ENCODE measurements around the gene RPP40.

RPP40 gene, protein sequence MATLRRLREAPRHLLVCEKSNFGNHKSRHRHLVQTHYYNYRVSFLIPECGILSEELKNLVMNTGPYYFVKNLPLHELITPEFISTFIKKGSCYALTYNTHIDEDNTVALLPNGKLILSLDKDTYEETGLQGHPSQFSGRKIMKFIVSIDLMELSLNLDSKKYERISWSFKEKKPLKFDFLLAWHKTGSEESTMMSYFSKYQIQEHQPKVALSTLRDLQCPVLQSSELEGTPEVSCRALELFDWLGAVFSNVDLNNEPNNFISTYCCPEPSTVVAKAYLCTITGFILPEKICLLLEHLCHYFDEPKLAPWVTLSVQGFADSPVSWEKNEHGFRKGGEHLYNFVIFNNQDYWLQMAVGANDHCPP

DNA sequence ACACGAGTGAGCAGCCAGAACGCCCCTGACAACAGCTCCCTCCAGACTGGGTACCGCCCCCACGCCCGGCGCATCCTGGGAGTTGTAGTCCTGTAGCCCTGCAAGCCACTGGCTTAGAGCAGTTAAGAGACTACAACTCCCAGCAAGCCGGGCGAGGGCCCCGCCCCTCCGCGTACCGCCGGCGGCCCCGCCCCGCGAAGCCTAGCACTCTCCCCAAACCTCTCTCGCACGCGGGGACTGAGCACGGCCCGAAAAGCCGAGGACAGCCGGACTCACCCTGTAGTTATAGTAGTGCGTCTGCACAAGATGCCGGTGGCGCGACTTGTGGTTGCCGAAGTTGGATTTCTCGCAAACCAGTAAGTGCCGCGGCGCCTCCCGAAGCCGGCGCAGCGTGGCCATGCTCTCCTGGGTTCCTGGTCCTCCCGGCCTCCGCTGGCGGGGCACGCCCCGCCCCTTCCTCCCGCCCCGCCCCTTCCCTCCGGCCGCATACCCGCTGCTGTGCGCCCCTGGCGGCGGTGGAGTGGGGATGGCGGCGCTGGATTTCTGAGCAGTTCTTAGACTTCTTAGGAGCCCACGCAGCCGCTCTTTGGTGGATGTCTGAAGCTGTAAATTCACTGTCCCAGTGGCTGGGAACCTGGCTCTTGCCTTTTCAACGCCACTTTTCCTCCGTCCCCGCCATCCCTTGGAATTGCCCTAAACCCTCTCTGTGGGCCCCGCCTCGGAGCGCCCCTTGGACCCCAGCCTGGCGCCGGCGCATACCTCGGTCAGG is at the start of gene RPP40:
Gene RPP40, minus strand, starts transcription at position 434 of the 769 bp plus-strand sequence. Its CDS starts 35 bp downstream, at position 399.
- Histone ChIP-seq H3K4me3 (ENCODE audit: low read length) (peak within 1 kb of the TSS; percentile 84), H3K9me3 (ENCODE audit: control insufficient read depth, low read length) (no peaks in the 10 kb centered on the region), H3K27me3 (ENCODE audit: control insufficient read depth, insufficient read depth, low read length) (no peaks in the 10 kb centered on the region), H3K36me3 (ENCODE audit: control insufficient read depth, insufficient read depth, low read length) (no peaks in the 10 kb centered on the region), H3K9ac (ENCODE audit: low read length) (peak within 1 kb of the TSS; percentile 86), H3K4me1 (ENCODE audit: control insufficient read depth, insufficient read depth, low read length) (peaks cover 5% of the 10 kb centered on the region)

DNA sequence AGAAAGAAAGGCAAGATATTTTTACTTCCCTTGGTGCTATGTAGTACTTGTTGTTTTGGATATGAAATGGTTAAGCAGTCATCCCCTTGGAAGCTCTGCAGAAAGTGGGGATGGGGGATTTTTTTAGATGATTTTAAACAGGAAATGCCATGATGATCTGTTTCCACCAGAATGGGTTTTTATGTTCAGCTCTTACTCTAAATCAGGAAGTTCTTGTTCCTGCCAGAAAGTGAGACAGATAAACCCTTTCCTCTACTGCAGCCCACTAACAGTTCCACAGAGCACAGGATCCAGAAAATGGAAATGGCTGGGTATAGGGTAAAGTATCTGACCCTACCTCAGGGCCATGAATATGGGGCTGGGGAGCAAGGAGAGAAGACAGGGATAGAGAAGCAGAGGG is 49.2 kb upstream of the RPP40 start:
- Histone ChIP-seq H3K36me3 (ENCODE audit: control insufficient read depth, insufficient read depth, low read length) (no peaks in the 10 kb centered on the region), H3K4me3 (ENCODE audit: low read length) (no peak overlapping the region), H3K4me1 (ENCODE audit: control insufficient read depth, insufficient read depth, low read length) (no peaks in the 10 kb centered on the region), H3K9ac (ENCODE audit: low read length) (no peak overlapping the region), H3K9me3 (ENCODE audit: control insufficient read depth, low read length) (no peaks in the 10 kb centered on the region), H3K27me3 (ENCODE audit: control insufficient read depth, insufficient read depth, low read length) (no peaks in the 10 kb centered on the region)

- no peaks in the 10 kb centered on the region for H3K9me3 ChIP-seq (ENCODE audit: control insufficient read depth, low read length)
- no peak overlapping the region for H3K9ac ChIP-seq (ENCODE audit: low read length)
- H3K4me3 ChIP-seq (ENCODE audit: low read length) = no peak overlapping the region
- H3K4me1 ChIP-seq (ENCODE audit: control insufficient read depth, insufficient read depth, low read length) = no peaks in the 10 kb centered on the region
- no peaks in the 10 kb centered on the region for H3K27me3 ChIP-seq (ENCODE audit: control insufficient read depth, insufficient read depth, low read length)
- no peaks in the 10 kb centered on the region for H3K36me3 ChIP-seq (ENCODE audit: control insufficient read depth, insufficient read depth, low read length)
Observed at GRCh38 chr6:5051394-5051793, 47.6 kb upstream of the RPP40 start.

- H3K36me3 ChIP-seq (ENCODE audit: control insufficient read depth, insufficient read depth, low read length) = no peaks in the 10 kb centered on the region
- H3K4me1 ChIP-seq (ENCODE audit: control insufficient read depth, insufficient read depth, low read length) = no peaks in the 10 kb centered on the region
- H3K9ac ChIP-seq (ENCODE audit: low read length) = no peak overlapping the region
- H3K9me3 ChIP-seq (ENCODE audit: control insufficient read depth, low read length) = no peaks in the 10 kb centered on the region
- no peaks in the 10 kb centered on the region for H3K27me3 ChIP-seq (ENCODE audit: control insufficient read depth, insufficient read depth, low read length)
- H3K4me3 ChIP-seq (ENCODE audit: low read length) = no peak overlapping the region
Observed at GRCh38 chr6:5050009-5050408, 46.2 kb upstream of the RPP40 start.

- H3K4me3 ChIP-seq (ENCODE audit: low read length) = no peak overlapping the region
- H3K9ac ChIP-seq (ENCODE audit: low read length) = no peak overlapping the region
Observed at GRCh38 chr6:5046430-5046829, 42.6 kb upstream of the RPP40 start.

GRCh38 chr6:5045416-5045815 is 41.6 kb upstream of the RPP40 start:
- Histone ChIP-seq H3K36me3 (ENCODE audit: control insufficient read depth, insufficient read depth, low read length) (no peaks in the 10 kb centered on the region), H3K4me1 (ENCODE audit: control insufficient read depth, insufficient read depth, low read length) (no peaks in the 10 kb centered on the region)

More at GRCh38 chr6:5046430-5046829, 42.6 kb upstream of the RPP40 start:
- H3K9me3 ChIP-seq (ENCODE audit: control insufficient read depth, low read length) = no peaks in the 10 kb centered on the region
- H3K36me3 ChIP-seq (ENCODE audit: control insufficient read depth, insufficient read depth, low read length) = no peaks in the 10 kb centered on the region
- H3K27me3 ChIP-seq (ENCODE audit: control insufficient read depth, insufficient read depth, low read length) = no peaks in the 10 kb centered on the region
- no peaks in the 10 kb centered on the region for H3K4me1 ChIP-seq (ENCODE audit: control insufficient read depth, insufficient read depth, low read length)

GRCh38 chr6:5044866-5045265 is 41.0 kb upstream of the RPP40 start:
- no peaks in the 10 kb centered on the region for H3K36me3 ChIP-seq (ENCODE audit: control insufficient read depth, insufficient read depth, low read length)
- H3K4me1 ChIP-seq (ENCODE audit: control insufficient read depth, insufficient read depth, low read length) = no peaks in the 10 kb centered on the region
- no peak overlapping the region for H3K9ac ChIP-seq (ENCODE audit: low read length)
- no peaks in the 10 kb centered on the region for H3K27me3 ChIP-seq (ENCODE audit: control insufficient read depth, insufficient read depth, low read length)
- H3K4me3 ChIP-seq (ENCODE audit: low read length) = no peak overlapping the region
- no peaks in the 10 kb centered on the region for H3K9me3 ChIP-seq (ENCODE audit: control insufficient read depth, low read length)

More at GRCh38 chr6:5045416-5045815, 41.6 kb upstream of the RPP40 start:
- Histone ChIP-seq H3K9ac (ENCODE audit: low read length) (no peak overlapping the region), H3K27me3 (ENCODE audit: control insufficient read depth, insufficient read depth, low read length) (no peaks in the 10 kb centered on the region), H3K4me3 (ENCODE audit: low read length) (no peak overlapping the region), H3K9me3 (ENCODE audit: control insufficient read depth, low read length) (no peaks in the 10 kb centered on the region)

DNA sequence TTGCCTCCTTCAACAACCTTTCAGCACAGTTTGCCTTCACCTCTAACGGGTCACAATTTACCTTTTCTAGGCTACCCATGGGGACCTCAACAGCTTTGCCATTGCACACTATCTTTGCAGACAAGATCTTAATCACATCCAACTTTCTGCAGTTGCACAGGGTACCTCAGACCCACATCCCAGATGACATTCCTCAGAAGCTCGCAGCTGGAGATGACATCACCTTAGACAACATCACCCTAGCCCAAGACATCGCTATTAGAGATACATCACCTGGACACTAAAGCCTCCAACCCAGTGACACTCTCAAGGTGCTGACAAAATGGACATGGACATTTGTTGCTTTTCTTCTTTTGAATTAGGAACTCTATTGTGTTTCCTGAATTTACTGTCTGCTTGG is 38.6 kb upstream of the RPP40 start:
- Histone ChIP-seq H3K9me3 (ENCODE audit: control insufficient read depth, low read length) (no peaks in the 10 kb centered on the region), H3K4me1 (ENCODE audit: control insufficient read depth, insufficient read depth, low read length) (no peaks in the 10 kb centered on the region), H3K27me3 (ENCODE audit: control insufficient read depth, insufficient read depth, low read length) (no peaks in the 10 kb centered on the region), H3K9ac (ENCODE audit: low read length) (no peak overlapping the region), H3K4me3 (ENCODE audit: low read length) (no peak overlapping the region), H3K36me3 (ENCODE audit: control insufficient read depth, insufficient read depth, low read length) (no peaks in the 10 kb centered on the region)

DNA sequence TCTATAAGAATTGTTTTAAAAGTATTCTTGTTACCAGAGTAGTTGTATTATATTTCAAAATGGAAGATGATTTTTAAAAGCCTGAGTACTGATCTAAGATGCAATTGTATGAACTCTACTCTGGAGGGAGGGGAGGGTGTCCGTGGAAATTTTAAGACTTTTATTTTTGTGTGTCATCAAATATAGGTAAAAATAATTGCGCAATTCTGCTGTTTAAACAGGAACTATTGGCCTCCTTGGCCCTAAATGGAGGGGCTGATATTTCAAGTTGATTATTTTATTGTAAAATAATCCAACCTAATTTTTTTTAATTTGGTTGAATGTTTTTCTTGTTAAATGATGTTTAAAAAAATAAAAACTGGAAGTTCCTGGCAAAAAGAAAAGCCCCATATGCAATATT is 38.1 kb upstream of the RPP40 start:
- H3K4me3 ChIP-seq (ENCODE audit: low read length) = no peak overlapping the region
- no peaks in the 10 kb centered on the region for H3K4me1 ChIP-seq (ENCODE audit: control insufficient read depth, insufficient read depth, low read length)
- no peaks in the 10 kb centered on the region for H3K9me3 ChIP-seq (ENCODE audit: control insufficient read depth, low read length)
- H3K27me3 ChIP-seq (ENCODE audit: control insufficient read depth, insufficient read depth, low read length) = no peaks in the 10 kb centered on the region
- no peaks in the 10 kb centered on the region for H3K36me3 ChIP-seq (ENCODE audit: control insufficient read depth, insufficient read depth, low read length)
- no peak overlapping the region for H3K9ac ChIP-seq (ENCODE audit: low read length)

DNA sequence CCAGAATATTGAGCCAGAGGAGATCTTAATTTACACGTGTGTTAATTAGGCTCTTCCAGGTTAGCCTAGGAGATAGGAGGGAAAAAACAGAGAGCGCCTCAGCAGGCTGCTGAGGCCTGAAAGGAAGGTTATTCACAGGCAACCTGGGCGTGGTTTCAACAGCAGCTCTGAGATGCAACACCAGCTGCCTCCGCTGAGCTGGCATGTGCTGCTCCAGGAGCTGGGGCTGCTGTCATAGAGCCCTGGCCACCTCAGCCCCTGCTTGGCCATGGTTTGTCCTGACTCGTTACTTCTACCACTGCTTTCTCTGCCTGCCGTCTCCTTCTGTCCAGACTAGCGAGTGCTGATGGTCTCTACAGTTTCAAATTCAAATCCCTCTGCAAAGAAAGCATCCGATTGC is 32.4 kb upstream of the RPP40 start:
- no peaks in the 10 kb centered on the region for H3K4me1 ChIP-seq (ENCODE audit: control insufficient read depth, insufficient read depth, low read length)
- H3K9ac ChIP-seq (ENCODE audit: low read length) = no peak overlapping the region
- H3K4me3 ChIP-seq (ENCODE audit: low read length) = no peak overlapping the region
- no peaks in the 10 kb centered on the region for H3K9me3 ChIP-seq (ENCODE audit: control insufficient read depth, low read length)
- H3K36me3 ChIP-seq (ENCODE audit: control insufficient read depth, insufficient read depth, low read length) = no peaks in the 10 kb centered on the region
- no peaks in the 10 kb centered on the region for H3K27me3 ChIP-seq (ENCODE audit: control insufficient read depth, insufficient read depth, low read length)

- no peak overlapping the region for H3K9ac ChIP-seq (ENCODE audit: low read length)
- H3K36me3 ChIP-seq (ENCODE audit: control insufficient read depth, insufficient read depth, low read length) = no peaks in the 10 kb centered on the region
- H3K27me3 ChIP-seq (ENCODE audit: control insufficient read depth, insufficient read depth, low read length) = no peaks in the 10 kb centered on the region
- H3K4me1 ChIP-seq (ENCODE audit: control insufficient read depth, insufficient read depth, low read length) = no peaks in the 10 kb centered on the region
- H3K9me3 ChIP-seq (ENCODE audit: control insufficient read depth, low read length) = no peaks in the 10 kb centered on the region
- H3K4me3 ChIP-seq (ENCODE audit: low read length) = no peak overlapping the region
Observed at GRCh38 chr6:5034736-5035135, 30.9 kb upstream of the RPP40 start.

DNA sequence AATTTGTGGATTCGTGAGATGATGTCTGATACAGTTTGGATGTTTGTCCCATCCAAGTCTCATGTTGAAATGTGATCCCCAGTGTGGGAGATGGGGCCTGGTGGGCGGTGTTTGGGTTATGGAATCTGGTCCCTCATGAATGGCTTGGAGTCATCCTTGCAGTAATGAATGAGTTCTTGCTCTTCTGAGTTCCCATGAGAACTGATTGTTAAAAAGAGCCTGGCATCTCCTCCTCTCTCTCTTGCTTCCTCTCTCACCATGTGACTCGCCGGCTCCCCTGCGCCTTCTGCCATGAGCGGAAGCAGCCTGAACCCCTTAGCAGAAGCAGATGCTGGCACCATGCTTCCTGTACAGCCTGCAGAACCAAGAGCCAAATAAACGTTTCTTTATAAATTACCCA is 30.5 kb upstream of the RPP40 start:
- Histone ChIP-seq H3K36me3 (ENCODE audit: control insufficient read depth, insufficient read depth, low read length) (no peaks in the 10 kb centered on the region), H3K4me3 (ENCODE audit: low read length) (no peak overlapping the region), H3K27me3 (ENCODE audit: control insufficient read depth, insufficient read depth, low read length) (no peaks in the 10 kb centered on the region), H3K9me3 (ENCODE audit: control insufficient read depth, low read length) (no peaks in the 10 kb centered on the region), H3K9ac (ENCODE audit: low read length) (no peak overlapping the region), H3K4me1 (ENCODE audit: control insufficient read depth, insufficient read depth, low read length) (no peaks in the 10 kb centered on the region)
